ENCODE data around the gene MED9.

- TF ChIP-seq, protein P1, sequence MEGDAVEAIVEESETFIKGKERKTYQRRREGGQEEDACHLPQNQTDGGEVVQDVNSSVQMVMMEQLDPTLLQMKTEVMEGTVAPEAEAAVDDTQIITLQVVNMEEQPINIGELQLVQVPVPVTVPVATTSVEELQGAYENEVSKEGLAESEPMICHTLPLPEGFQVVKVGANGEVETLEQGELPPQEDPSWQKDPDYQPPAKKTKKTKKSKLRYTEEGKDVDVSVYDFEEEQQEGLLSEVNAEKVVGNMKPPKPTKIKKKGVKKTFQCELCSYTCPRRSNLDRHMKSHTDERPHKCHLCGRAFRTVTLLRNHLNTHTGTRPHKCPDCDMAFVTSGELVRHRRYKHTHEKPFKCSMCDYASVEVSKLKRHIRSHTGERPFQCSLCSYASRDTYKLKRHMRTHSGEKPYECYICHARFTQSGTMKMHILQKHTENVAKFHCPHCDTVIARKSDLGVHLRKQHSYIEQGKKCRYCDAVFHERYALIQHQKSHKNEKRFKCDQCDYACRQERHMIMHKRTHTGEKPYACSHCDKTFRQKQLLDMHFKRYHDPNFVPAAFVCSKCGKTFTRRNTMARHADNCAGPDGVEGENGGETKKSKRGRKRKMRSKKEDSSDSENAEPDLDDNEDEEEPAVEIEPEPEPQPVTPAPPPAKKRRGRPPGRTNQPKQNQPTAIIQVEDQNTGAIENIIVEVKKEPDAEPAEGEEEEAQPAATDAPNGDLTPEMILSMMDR (IDR thresholded peaks at IDR 0.05; ENCODE audit: borderline replicate concordance, extremely low read depth, low read length, poor library complexity, severe bottlenecking) = no peak
- TF ChIP-seq EZH2 (IDR thresholded peaks at IDR 0.05; ENCODE audit: borderline replicate concordance, low read depth, low read length, severe bottlenecking) = no peak
These were observed 38.5 kb downstream of the MED9 start for GRCh38 chr17:17514993-17515933.
